Endodermal cell (in vitro differentiated cells): Measurements from ENCODE around the gene WNK1. TPM values are rescaled to one million over a fixed set of nuclear protein-coding genes. Genes with fewer than 3 reads are reported as not detected.
"Not testable (repeated sequence)": the region's sequence is repeated elsewhere in the genome, so short reads cannot be mapped to it uniquely, and the experiment has no call there.

Source experiments
- DNase-seq: peaks from one replicate; pipeline ENCODE4 v3.0.0-alpha.2; 2017
- H3K27ac ChIP-seq: 2 replicates; pipeline ENCODE4 v1.5.1; 2013; ENCODE audit warnings: mild to moderate bottlenecking, low read depth, low read length, moderate library complexity
- H3K27me3 ChIP-seq: 2 replicates; pipeline ENCODE4 v1.6.1; 2013; ENCODE audit warnings: mild to moderate bottlenecking, low read length, moderate library complexity; ENCODE audit not compliant: insufficient read depth, control insufficient read depth, poor library complexity, severe bottlenecking
- H3K36me3 ChIP-seq: 2 replicates; pipeline ENCODE4 v1.7.0; 2013; ENCODE audit warnings: mild to moderate bottlenecking, low read length, moderate library complexity; ENCODE audit not compliant: control insufficient read depth, insufficient read depth
- H3K4me1 ChIP-seq: one replicate; pipeline ENCODE4 v1.7.0; 2013; ENCODE audit warnings: low read length; ENCODE audit not compliant: control insufficient read depth, insufficient read depth
- H3K4me3 ChIP-seq: 2 replicates; pipeline ENCODE4 v1.5.1; 2013; ENCODE audit warnings: mild to moderate bottlenecking, low read length, moderate library complexity
- H3K9ac ChIP-seq: 2 replicates; pipeline ENCODE4 v1.6.1; 2013; ENCODE audit warnings: mild to moderate bottlenecking, low read length, moderate library complexity; ENCODE audit not compliant: poor library complexity, severe bottlenecking; ENCODE audit errors: extremely low read depth
- H3K9me3 ChIP-seq: 2 replicates; pipeline ENCODE4 v1.6.1; 2013; ENCODE audit warnings: mild to moderate bottlenecking, low read length, moderate library complexity; ENCODE audit not compliant: control insufficient read depth
- H3K27ac Mint-ChIP-seq: 2 replicates; pipeline ENCODE4 v1.8.0; 2020; ENCODE audit warnings: mixed read lengths
- H3K27me3 Mint-ChIP-seq: 2 replicates; pipeline ENCODE4 v1.8.0; 2021; ENCODE audit warnings: mild to moderate bottlenecking, mixed read lengths; ENCODE audit not compliant: insufficient read depth
- H3K36me3 Mint-ChIP-seq: 2 replicates; pipeline ENCODE4 v1.8.0; 2020; ENCODE audit warnings: low read depth, mixed read lengths
- H3K4me1 Mint-ChIP-seq: 2 replicates; pipeline ENCODE4 v1.8.0; 2020; ENCODE audit warnings: mixed read lengths
- H3K4me3 Mint-ChIP-seq: 2 replicates; pipeline ENCODE4 v1.8.0; 2020; ENCODE audit warnings: mild to moderate bottlenecking, moderate library complexity, mixed read lengths
- H3K9me3 Mint-ChIP-seq: 2 replicates; pipeline ENCODE4 v1.8.0; 2020; ENCODE audit warnings: mild to moderate bottlenecking, mixed read lengths
- CTCF ChIP-seq: fragments of 200-600 bp; sonication (generic); conservative IDR thresholded peaks from 2 replicates; pipeline ENCODE4 v1.5.0; 2021; ENCODE audit warnings: antibody characterized with exemption, mild to moderate bottlenecking
- WGBS, 2 experiments: methylation state at CpG; one replicate each; pipeline versions ENCODE4 v1.1.5 to v1.1.7; 2013; ENCODE audit warnings: missing lambda C conversion rate in 2 of 2, mixed read lengths in 1 of 2; ENCODE audit not compliant: insufficient coverage in 1 of 2, insufficient read length in 1 of 2; 5-methylcytosine and 5-hydroxymethylcytosine counted together
- total RNA-seq, 2 donors: library from RNA; stranded (reverse); fragmentation: NEBNext Ultra II Directional in 1 of 2; extraction: Animal tissue kit (Norgen Biotek cat#: 25700) in 1 of 2; gene quantifications; 2 replicates in 1 of 2; 3 replicates in 1 of 2; pipeline ENCODE4 v1.2.1, GENCODE V29; 2021

The WNK1 gene
- total RNA-seq, 2 donors from 2014 or later: 199 to 412 TPM

- TF ChIP-seq CTCF: no peak
- no peak overlapping the region for H3K27ac ChIP-seq
Observed at GRCh38 chr12:785706-786105, 33.3 kb downstream of the WNK1 start.

GRCh38 chr12:788288-788687 lies 35.9 kb downstream of the WNK1 start:
- Histone ChIP-seq H3K27ac (no peak overlapping the region), H3K4me3 (no peak overlapping the region), H3K36me3 (peaks cover 17% of the 10 kb centered on the region), H3K4me1 (no peaks in the 10 kb centered on the region), H3K27me3 (no peaks in the 10 kb centered on the region), H3K9ac (no peak overlapping the region), H3K9me3 (peaks cover 12% of the 10 kb centered on the region)
- TF ChIP-seq CTCF: no peak
- Mint-ChIP-seq H3K36me3 (peaks cover 9% of the 10 kb centered on the region), H3K27ac (no peak overlapping the region), H3K4me1 (peaks cover 11% of the 10 kb centered on the region), H3K9me3 (no peaks in the 10 kb centered on the region), H3K27me3 (no peaks in the 10 kb centered on the region), H3K4me3 (no peak overlapping the region)
- DNase-seq: no peak
- WGBS, 2 experiments: 91 to 92% methylated on average over 3 of the region's 4 CpGs

More at GRCh38 chr12:785706-786105, 33.3 kb downstream of the WNK1 start:
- H3K4me1 Mint-ChIP-seq: peaks cover 11% of the 10 kb centered on the region
- H3K36me3 ChIP-seq: peaks cover 13% of the 10 kb centered on the region
- H3K27me3 Mint-ChIP-seq: no peaks in the 10 kb centered on the region
- no peak overlapping the region for H3K4me3 ChIP-seq
- peaks cover 12% of the 10 kb centered on the region for H3K9me3 ChIP-seq
- no peaks in the 10 kb centered on the region for H3K4me1 ChIP-seq
- 95 to 100% methylated on average over 2 of the region's 2 CpGs for WGBS, 2 experiments
- H3K36me3 Mint-ChIP-seq: peaks cover 9% of the 10 kb centered on the region
- no peak for DNase-seq
- no peaks in the 10 kb centered on the region for H3K27me3 ChIP-seq
- H3K4me3 Mint-ChIP-seq: no peak overlapping the region
- H3K9ac ChIP-seq: no peak overlapping the region
- no peak overlapping the region for H3K27ac Mint-ChIP-seq
- H3K9me3 Mint-ChIP-seq: no peaks in the 10 kb centered on the region

GRCh38 chr12:788762-789161 lies 36.4 kb downstream of the WNK1 start:
- not testable (repeated sequence) for H3K27me3 ChIP-seq, H3K36me3 Mint-ChIP-seq, DNase-seq, H3K4me3 Mint-ChIP-seq, H3K27ac Mint-ChIP-seq, H3K27me3 Mint-ChIP-seq, H3K27ac ChIP-seq, H3K4me1 ChIP-seq, H3K9me3 Mint-ChIP-seq, H3K9ac ChIP-seq, H3K4me3 ChIP-seq
- Histone ChIP-seq H3K36me3 (peaks cover 18% of the 10 kb centered on the region), H3K9me3 (peaks cover 12% of the 10 kb centered on the region)
- peaks cover 11% of the 10 kb centered on the region for H3K4me1 Mint-ChIP-seq
- WGBS, 2 experiments: 96 to 100% methylated on average over 3 to 4 of the region's 4 CpGs
